ENCODE measurements around the gene FAM193A.
A peak's percentile ranks its signal among the peaks of the same experiment; 100 is the strongest.
"Not testable (repeated sequence)": the region's sequence is repeated elsewhere in the genome, so short reads cannot be mapped to it uniquely, and the experiment has no call there.

Gene FAM193A

DNA sequence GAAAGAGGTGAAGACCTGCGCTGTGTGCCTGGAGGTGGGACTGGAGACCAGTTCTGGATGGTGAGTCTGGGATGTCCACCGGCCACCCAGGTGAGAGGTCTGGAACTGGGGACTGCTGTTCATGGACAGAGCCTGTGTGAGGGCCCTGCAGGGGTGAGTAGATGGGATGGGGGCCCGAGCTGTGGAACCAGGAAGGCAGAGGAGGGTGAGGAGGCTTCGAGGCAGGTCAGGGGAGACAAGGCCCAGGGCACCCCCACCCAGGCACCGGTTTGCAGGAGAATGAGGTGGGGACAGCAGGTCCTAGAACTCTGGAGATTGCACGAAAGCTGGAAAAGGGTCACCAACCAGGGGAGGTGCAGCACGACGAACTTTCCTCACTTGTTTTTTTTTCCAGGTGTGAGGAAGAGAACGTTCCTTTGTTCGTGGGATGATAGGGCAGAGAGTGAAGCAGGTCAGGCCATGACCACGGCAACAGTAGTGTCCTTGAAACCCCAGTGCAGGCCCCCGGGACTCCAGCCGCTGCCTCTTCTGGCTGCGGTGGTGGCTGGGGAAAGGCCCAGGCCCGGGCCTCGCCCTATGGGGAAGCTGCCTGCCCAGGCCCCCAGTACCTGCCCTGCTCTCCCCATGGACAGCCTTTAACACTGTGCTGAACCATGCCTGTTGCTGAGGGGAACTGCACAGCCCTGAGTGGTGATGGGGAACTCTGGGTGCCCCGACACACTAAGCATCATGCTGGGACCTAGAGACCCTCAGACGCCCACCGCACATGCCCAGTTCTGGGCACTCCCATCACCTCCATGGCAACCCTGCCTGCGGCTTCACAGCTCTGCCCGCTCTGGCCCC lies 196.8 kb downstream of the FAM193A start:
- TF ChIP-seq CTCF (IDR thresholded peaks at IDR 0.05) (no peak), ZFX (IDR thresholded peaks at IDR 0.05; ENCODE audit: borderline replicate concordance) (no peak)

DNA sequence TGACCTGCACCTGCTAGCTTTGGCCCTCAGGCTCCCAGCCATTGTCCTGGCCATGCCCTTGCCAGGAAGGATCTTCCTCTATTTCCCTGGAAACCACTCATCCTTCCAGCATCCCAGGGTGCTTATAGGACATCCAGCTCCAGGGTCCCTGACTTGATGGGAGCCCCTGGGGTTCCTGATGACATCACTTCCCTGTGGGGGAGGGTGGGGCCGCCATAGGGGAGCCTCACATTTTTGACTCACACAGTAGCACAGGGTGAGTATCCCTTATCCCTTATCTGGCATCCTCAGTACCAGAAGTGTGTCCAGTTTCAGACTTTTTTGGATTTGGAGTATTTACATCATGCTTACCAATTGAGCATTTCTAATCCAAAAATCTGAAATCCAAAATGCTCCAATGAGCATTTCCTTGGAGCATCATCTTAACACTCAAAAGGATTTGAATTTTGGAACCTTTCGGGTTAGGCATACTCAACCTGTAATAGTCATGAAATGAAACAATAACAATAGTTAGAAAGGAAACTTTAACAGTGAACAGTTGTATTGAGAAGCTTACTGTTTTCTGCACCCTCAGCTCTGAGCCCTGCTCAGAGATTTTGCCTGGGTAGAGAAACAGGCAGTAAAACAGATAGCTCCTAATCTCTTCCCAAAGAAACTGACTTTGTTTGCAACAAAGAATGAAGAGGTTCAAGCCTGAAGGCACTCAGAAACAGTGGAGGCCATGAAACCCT lies 197.6 kb downstream of the FAM193A start:
- peak overlapping the region; percentile 25 for H3K27ac ChIP-seq
- TF ChIP-seq CTCF (IDR thresholded peaks at IDR 0.05), result no peak
- no peak for TF ChIP-seq ZFX (IDR thresholded peaks at IDR 0.05; ENCODE audit: borderline replicate concordance)

More for the DNA sequence above, 196.8 kb downstream of the FAM193A start:
- H3K27ac ChIP-seq, result no peak overlapping the region

DNA sequence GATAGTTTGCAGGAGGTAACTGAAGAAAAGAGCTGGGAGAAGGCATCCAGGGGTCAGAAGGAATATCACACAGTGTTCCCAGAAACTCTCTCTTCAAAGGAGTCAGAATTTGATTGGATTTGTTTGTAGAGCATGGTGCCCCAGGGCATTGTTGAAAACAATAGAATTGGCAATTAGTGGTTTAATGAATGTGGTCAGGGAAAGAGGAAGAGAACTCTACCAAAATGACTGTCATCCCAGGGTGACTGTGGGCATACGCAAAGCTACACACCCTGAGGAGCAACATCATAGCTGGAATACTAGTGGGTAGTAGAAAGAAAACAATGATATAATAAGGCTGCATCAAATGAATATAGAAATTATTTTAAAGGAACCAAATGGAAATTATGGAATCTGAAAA lies 198.2 kb downstream of the FAM193A start:
- peak overlapping the region; percentile 25 for H3K27ac ChIP-seq
- no peak for TF ChIP-seq ZFX (IDR thresholded peaks at IDR 0.05; ENCODE audit: borderline replicate concordance)
- TF ChIP-seq CTCF (IDR thresholded peaks at IDR 0.05), result no peak

DNA sequence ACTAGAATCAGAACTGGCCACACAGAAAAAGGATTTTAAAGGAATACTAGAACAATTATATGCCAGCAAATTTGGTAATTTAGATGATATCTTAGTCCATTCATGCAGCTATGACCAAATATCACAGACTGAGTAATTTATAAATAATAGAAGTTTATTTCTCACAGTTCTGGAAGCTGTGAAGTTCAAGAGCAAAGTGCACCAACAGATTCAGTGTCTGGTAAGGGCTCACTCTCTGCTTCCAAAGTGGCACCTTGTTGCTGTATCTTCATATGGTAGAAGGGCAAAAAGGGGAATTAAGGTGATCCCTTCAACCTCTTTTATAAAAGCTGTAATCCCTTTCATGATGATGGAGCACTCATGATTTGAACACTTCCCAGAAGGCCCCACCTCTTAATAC lies 199.4 kb downstream of the FAM193A start:
- TF ChIP-seq ZFX (IDR thresholded peaks at IDR 0.05; ENCODE audit: borderline replicate concordance) (no peak), CTCF (IDR thresholded peaks at IDR 0.05) (no peak)
- H3K27ac ChIP-seq, result no peak overlapping the region

DNA sequence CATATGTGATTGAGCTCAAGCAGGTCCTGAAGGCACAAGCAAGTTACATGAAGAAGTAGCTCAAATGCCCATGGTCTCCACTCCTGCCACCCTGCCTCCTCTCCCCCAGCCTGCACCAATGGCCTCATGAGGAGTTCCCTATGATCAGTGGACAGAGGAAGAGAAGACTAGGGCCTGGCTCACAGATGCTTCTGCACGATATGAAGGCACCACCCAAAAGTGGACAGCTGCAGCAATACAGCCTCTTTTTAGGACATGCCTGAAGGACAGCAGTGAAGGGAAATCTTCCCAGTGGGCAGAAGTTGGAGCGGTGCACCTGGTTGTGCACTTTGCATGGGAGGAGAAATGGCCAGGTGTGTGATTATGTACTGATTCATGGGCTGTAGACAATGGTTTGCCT lies 201.8 kb downstream of the FAM193A start:
- H3K27ac ChIP-seq, result not testable (repeated sequence)

DNA sequence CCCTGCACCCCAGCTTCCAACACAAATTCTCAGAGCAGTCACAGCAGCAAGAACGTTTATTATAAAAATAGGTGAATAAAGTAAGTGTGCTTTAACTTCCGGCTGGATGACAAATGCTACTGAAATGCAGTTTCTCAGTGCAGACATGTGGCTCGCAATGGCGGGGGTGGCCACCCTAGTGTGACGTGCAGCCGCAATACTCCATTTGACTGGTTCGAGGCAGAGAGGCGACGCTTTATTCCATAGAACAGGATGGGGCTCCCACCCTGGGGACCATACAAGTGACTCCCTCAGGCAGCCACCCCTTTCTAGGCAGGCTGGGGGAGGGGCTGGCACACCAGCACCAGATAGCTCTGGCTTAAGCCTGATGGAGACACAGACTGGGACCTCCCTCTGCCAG lies 205.2 kb downstream of the FAM193A start:
- H3K27ac ChIP-seq, result no peak overlapping the region
- TF ChIP-seq ZFX (IDR thresholded peaks at IDR 0.05; ENCODE audit: borderline replicate concordance) (no peak), CTCF (IDR thresholded peaks at IDR 0.05) (no peak)

- H3K27ac ChIP-seq, result no peak overlapping the region
- TF ChIP-seq ZFX (IDR thresholded peaks at IDR 0.05; ENCODE audit: borderline replicate concordance) (no peak), CTCF (IDR thresholded peaks at IDR 0.05) (no peak)
Measured at GRCh38 chr4:2742081-2742822, 205.8 kb downstream of the FAM193A start.
